ENCODE results near the gene ERBB3. TPM values are rescaled to one million over a fixed set of nuclear protein-coding genes. Genes with fewer than 3 reads are reported as not detected.

ERBB3 gene
- polyA plus RNA-seq, 2 donors, result 49.4 to 102 TPM

Other genes starting within 250 kb of the ERBB3 start
- under 1 TPM; 0.63 to 0.76 TPM for gene MMP19, start 237.2 kb upstream of the ERBB3 start, polyA plus RNA-seq
- 10 to 100 TPM; 63.7 to 71.0 TPM for gene PYM1, start 152.3 kb upstream of the ERBB3 start, polyA plus RNA-seq
- gene DGKA, start 149.0 kb upstream of the ERBB3 start, polyA plus RNA-seq, result 100 to 1,000 TPM; 128 to 291 TPM
- under 1 TPM; 0.63 to 0.75 TPM for gene PMEL, start 114.1 kb upstream of the ERBB3 start, polyA plus RNA-seq
- 10 to 100 TPM in 1 of 2 donors, 1 to 10 TPM in 1; 9.2 to 18.8 TPM for gene CDK2, start 113.3 kb upstream of the ERBB3 start, polyA plus RNA-seq
- 10 to 100 TPM; 78.2 to 88.8 TPM for gene RAB5B, start 106.1 kb upstream of the ERBB3 start, polyA plus RNA-seq
- 10 to 100 TPM; 14.3 to 14.9 TPM for gene SUOX, start 82.9 kb upstream of the ERBB3 start, polyA plus RNA-seq
- gene IKZF4, start 59.1 kb upstream of the ERBB3 start, polyA plus RNA-seq, result 1 to 10 TPM; 1.5 TPM
- 100 to 1,000 TPM; 899 to 941 TPM for gene RPS26, start 38.2 kb upstream of the ERBB3 start, polyA plus RNA-seq
- gene PA2G4, start 24.4 kb downstream of the ERBB3 start, polyA plus RNA-seq, result 100 to 1,000 TPM; 103 to 180 TPM
- gene RPL41, start 36.5 kb downstream of the ERBB3 start, polyA plus RNA-seq, result 1,000 to 10,000 TPM; 1,736 to 6,738 TPM
- gene ZC3H10, start 38.1 kb downstream of the ERBB3 start, polyA plus RNA-seq, result 1 to 10 TPM; 1.4 to 2.2 TPM
- 10 to 100 TPM; 15.6 to 36.6 TPM for gene ESYT1, start 48.1 kb downstream of the ERBB3 start, polyA plus RNA-seq
- gene MYL6B, start 72.4 kb downstream of the ERBB3 start, polyA plus RNA-seq, result 10 to 100 TPM; 57.3 to 57.7 TPM
- 1,000 to 10,000 TPM; 1,769 to 2,908 TPM for gene MYL6, start 78.2 kb downstream of the ERBB3 start, polyA plus RNA-seq
- 10 to 100 TPM; 21.4 to 31.4 TPM for gene SMARCC2, start 109.3 kb downstream of the ERBB3 start, polyA plus RNA-seq
- 10 to 100 TPM in 1 of 2 donors, 1 to 10 TPM in 1; 7.9 to 17.5 TPM for gene RNF41, start 141.8 kb downstream of the ERBB3 start, polyA plus RNA-seq
- gene NABP2, start 144.2 kb downstream of the ERBB3 start, polyA plus RNA-seq, result 10 to 100 TPM; 10.2 to 19.1 TPM
- under 1 TPM; 0.09 to 0.29 TPM for gene SLC39A5, start 149.9 kb downstream of the ERBB3 start, polyA plus RNA-seq
- gene ANKRD52, start 178.2 kb downstream of the ERBB3 start, polyA plus RNA-seq, result 1 to 10 TPM; 4.9 to 9.3 TPM
- gene COQ10A, start 186.8 kb downstream of the ERBB3 start, polyA plus RNA-seq, result 1 to 10 TPM; 5.5 to 7.0 TPM
- 10 to 100 TPM; 53.7 to 98.0 TPM for gene CS, start 220.2 kb downstream of the ERBB3 start, polyA plus RNA-seq
- 10 to 100 TPM; 62.1 to 75.3 TPM for gene CNPY2, start 235.8 kb downstream of the ERBB3 start, polyA plus RNA-seq